ENCODE measurements around the gene LAMP1. TPM values are rescaled to one million over a fixed set of nuclear protein-coding genes. Genes with fewer than 3 reads are reported as not detected.
"Not testable (repeated sequence)": the region's sequence is repeated elsewhere in the genome, so short reads cannot be mapped to it uniquely, and the experiment has no call there.

LAMP1 gene
- total RNA-seq, 1 donor from 2014 or later, result 413 TPM

- TF ChIP-seq, protein P1, sequence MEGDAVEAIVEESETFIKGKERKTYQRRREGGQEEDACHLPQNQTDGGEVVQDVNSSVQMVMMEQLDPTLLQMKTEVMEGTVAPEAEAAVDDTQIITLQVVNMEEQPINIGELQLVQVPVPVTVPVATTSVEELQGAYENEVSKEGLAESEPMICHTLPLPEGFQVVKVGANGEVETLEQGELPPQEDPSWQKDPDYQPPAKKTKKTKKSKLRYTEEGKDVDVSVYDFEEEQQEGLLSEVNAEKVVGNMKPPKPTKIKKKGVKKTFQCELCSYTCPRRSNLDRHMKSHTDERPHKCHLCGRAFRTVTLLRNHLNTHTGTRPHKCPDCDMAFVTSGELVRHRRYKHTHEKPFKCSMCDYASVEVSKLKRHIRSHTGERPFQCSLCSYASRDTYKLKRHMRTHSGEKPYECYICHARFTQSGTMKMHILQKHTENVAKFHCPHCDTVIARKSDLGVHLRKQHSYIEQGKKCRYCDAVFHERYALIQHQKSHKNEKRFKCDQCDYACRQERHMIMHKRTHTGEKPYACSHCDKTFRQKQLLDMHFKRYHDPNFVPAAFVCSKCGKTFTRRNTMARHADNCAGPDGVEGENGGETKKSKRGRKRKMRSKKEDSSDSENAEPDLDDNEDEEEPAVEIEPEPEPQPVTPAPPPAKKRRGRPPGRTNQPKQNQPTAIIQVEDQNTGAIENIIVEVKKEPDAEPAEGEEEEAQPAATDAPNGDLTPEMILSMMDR (IDR thresholded peaks at IDR 0.05), result no peak
- Mint-ChIP-seq H3K27ac (ENCODE audit: unreplicated experiment) (no peak overlapping the region), H3K36me3 (ENCODE audit: unreplicated experiment) (peaks cover 15% of the 10 kb centered on the region), H3K9me3 (ENCODE audit: unreplicated experiment) (no peaks in the 10 kb centered on the region), H3K27me3 (ENCODE audit: unreplicated experiment) (no peaks in the 10 kb centered on the region), H3K4me1 (ENCODE audit: unreplicated experiment) (peaks cover 13% of the 10 kb centered on the region), H3K4me3 (ENCODE audit: unreplicated experiment) (no peak overlapping the region)
- DNase-seq (ENCODE audit: extremely low spot score, unreplicated experiment), result no peak
Measured at GRCh38 chr13:113307491-113307890, 10.5 kb downstream of the LAMP1 start.

DNA sequence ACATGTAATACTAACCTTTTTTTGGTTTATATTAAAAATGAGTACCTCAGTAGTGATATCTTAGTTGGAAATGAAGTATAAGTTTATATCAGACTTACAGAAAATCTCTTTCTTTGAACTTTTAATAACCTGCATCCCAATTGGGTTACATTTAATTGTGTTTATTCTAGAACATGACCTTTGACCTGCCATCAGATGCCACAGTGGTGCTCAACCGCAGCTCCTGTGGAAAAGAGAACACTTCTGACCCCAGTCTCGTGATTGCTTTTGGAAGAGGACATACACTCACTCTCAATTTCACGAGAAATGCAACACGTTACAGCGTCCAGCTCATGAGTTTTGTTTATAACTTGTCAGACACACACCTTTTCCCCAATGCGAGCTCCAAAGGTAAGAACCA is 12.4 kb downstream of the LAMP1 start:
- Mint-ChIP-seq H3K4me1 (ENCODE audit: unreplicated experiment) (peaks cover 13% of the 10 kb centered on the region), H3K27me3 (ENCODE audit: unreplicated experiment) (no peaks in the 10 kb centered on the region), H3K9me3 (ENCODE audit: unreplicated experiment) (no peaks in the 10 kb centered on the region), H3K4me3 (ENCODE audit: unreplicated experiment) (no peak overlapping the region), H3K36me3 (ENCODE audit: unreplicated experiment) (peaks cover 21% of the 10 kb centered on the region), H3K27ac (ENCODE audit: unreplicated experiment) (no peak overlapping the region)
- DNase-seq (ENCODE audit: extremely low spot score, unreplicated experiment), result no peak
- TF ChIP-seq, protein P1 (IDR thresholded peaks at IDR 0.05), result no peak

DNA sequence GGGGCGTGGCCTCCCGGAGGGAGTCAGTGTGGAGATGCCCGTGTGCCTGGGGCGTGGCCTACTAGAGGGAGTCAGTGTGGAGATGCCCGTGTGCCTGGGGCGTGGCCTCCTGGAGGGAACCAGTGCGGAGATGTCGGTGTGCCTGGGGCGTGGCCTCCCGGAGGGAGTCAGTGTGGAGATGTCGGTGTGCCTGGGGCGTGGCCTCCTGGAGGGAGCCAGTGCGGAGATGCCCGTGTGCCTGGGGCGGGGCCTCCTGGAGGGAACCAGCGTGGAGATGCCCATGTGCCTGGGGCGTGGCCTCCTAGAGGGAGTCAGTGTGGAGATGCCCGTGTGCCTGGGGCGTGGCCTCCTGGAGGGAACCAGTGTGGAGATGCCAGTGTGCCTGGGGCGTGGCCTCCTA is 17.1 kb downstream of the LAMP1 start:
- DNase-seq (ENCODE audit: extremely low spot score, unreplicated experiment); H3K9me3 Mint-ChIP-seq (ENCODE audit: unreplicated experiment); H3K27me3 Mint-ChIP-seq (ENCODE audit: unreplicated experiment); H3K4me3 Mint-ChIP-seq (ENCODE audit: unreplicated experiment); H3K4me1 Mint-ChIP-seq (ENCODE audit: unreplicated experiment); H3K27ac Mint-ChIP-seq (ENCODE audit: unreplicated experiment): not testable (repeated sequence)
- H3K36me3 Mint-ChIP-seq (ENCODE audit: unreplicated experiment), result peaks cover 28% of the 10 kb centered on the region

DNA sequence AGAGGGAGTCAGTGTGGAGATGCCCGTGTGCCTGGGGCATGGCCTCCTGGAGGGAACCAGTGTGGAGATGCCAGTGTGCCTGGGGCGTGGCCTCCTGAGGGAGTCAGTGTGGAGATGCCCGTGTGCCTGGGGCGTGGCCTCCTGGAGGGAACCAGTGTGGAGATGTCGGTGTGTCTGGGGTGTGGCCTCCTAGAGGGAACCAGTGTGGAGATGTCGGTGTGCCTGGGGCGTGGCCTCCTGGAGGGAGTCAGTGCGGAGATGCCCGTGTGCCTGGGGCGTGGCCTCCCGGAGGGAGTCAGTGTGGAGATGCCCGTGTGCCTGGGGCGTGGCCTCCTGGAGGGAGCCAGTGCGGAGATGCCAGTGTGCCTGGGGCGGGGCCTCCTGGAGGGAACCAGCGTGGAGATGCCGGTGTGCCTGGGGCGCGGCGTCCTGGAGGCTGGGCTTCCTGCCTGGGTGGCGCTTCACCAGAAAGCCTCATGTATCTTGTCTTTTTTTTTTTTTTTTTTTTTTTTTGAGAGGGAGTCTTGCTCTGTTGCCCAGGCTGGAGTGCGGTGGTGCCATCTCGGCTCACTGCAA is 17.9 kb downstream of the LAMP1 start:
- H3K4me1 Mint-ChIP-seq (ENCODE audit: unreplicated experiment); H3K27ac Mint-ChIP-seq (ENCODE audit: unreplicated experiment); H3K27me3 Mint-ChIP-seq (ENCODE audit: unreplicated experiment); H3K4me3 Mint-ChIP-seq (ENCODE audit: unreplicated experiment); H3K9me3 Mint-ChIP-seq (ENCODE audit: unreplicated experiment); DNase-seq (ENCODE audit: extremely low spot score, unreplicated experiment): not testable (repeated sequence)
- peaks cover 28% of the 10 kb centered on the region for H3K36me3 Mint-ChIP-seq (ENCODE audit: unreplicated experiment)

DNA sequence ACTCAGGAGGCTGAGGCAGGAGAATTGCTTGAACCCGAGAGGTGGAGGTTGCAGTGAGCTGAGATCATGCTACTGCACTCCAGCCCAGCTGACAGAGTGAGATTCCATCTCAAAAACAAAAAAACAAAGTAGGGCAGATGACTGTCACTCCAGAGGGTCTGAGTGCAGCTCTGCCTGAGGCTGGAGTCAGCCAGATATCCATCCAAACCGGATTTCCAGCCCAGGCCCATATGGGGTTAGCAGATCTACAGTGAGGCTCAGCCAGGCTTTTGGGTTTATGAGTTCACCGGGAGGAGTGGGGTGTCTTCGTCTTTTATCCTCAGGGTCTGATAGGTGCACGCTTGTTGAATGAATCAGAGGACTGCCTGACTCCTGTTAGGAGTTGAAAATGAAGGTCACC is 19.0 kb downstream of the LAMP1 start:
- H3K4me1 Mint-ChIP-seq (ENCODE audit: unreplicated experiment), result no peaks in the 10 kb centered on the region
- TF ChIP-seq, protein P1 (IDR thresholded peaks at IDR 0.05), result no peak
- DNase-seq (ENCODE audit: extremely low spot score, unreplicated experiment), result no peak
- H3K27me3 Mint-ChIP-seq (ENCODE audit: unreplicated experiment), result no peaks in the 10 kb centered on the region
- no peak overlapping the region for H3K4me3 Mint-ChIP-seq (ENCODE audit: unreplicated experiment)
- H3K36me3 Mint-ChIP-seq (ENCODE audit: unreplicated experiment), result peaks cover 33% of the 10 kb centered on the region
- no peaks in the 10 kb centered on the region for H3K9me3 Mint-ChIP-seq (ENCODE audit: unreplicated experiment)
- no peak overlapping the region for H3K27ac Mint-ChIP-seq (ENCODE audit: unreplicated experiment)

DNA sequence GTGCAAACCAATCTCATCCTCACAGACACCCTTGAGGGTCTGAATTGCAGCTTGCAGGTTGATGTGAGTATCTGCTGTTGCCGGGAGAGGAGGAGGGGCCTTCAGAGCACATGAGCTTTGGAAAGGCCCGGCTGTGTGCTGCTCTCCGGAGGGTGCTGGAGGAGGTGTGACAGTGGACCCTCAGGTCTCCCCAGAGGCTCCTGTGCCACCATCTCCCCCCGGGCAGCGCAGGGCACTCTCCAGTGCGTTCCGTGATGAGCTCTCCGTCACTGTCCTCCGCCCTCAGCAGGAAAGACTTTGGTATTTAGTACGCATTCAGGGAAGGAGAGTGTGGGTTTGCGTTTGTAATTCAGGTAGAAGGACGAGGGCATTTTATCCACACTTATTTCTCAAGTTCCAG is 20.0 kb downstream of the LAMP1 start:
- TF ChIP-seq, protein P1 (IDR thresholded peaks at IDR 0.05), result no peak
- H3K4me1 Mint-ChIP-seq (ENCODE audit: unreplicated experiment), result no peaks in the 10 kb centered on the region
- H3K27ac Mint-ChIP-seq (ENCODE audit: unreplicated experiment), result no peak overlapping the region
- peaks cover 35% of the 10 kb centered on the region for H3K36me3 Mint-ChIP-seq (ENCODE audit: unreplicated experiment)
- H3K9me3 Mint-ChIP-seq (ENCODE audit: unreplicated experiment), result no peaks in the 10 kb centered on the region
- no peak for DNase-seq (ENCODE audit: extremely low spot score, unreplicated experiment)
- no peak overlapping the region for H3K4me3 Mint-ChIP-seq (ENCODE audit: unreplicated experiment)
- H3K27me3 Mint-ChIP-seq (ENCODE audit: unreplicated experiment), result no peaks in the 10 kb centered on the region
